T-helper 2 cell treated with Interferon-gamma antibody and Interleukin-4, amounts not matched to agents 5 μg/mL and 100 μg/mL, for 36 hours (primary cell): ENCODE measurements around the gene TBC1D16.
"Not testable (repeated sequence)": the region's sequence is repeated elsewhere in the genome, so short reads cannot be mapped to it uniquely, and the experiment has no call there.

Experiments used
- DNase-seq: peaks from one replicate; pipeline ENCODE4 v3.0.0; 2021; ENCODE audit warnings: low spot score
- H3K27ac Mint-ChIP-seq: one replicate; pipeline ENCODE4 v1.8.0; 2021; ENCODE audit warnings: mild to moderate bottlenecking, mixed read lengths
- H3K27me3 Mint-ChIP-seq: one replicate; pipeline ENCODE4 v1.8.0; 2021; ENCODE audit warnings: low read depth, mixed read lengths
- H3K36me3 Mint-ChIP-seq: one replicate; pipeline ENCODE4 v1.8.0; 2021; ENCODE audit warnings: low read depth, mixed read lengths
- H3K4me1 Mint-ChIP-seq: one replicate; pipeline ENCODE4 v1.8.0; 2021; ENCODE audit warnings: low read depth, mixed read lengths
- H3K4me3 Mint-ChIP-seq: one replicate; pipeline ENCODE4 v1.8.0; 2022; ENCODE audit warnings: mild to moderate bottlenecking, moderate library complexity, mixed read lengths
- H3K9me3 Mint-ChIP-seq: one replicate; pipeline ENCODE4 v1.8.0; 2021; ENCODE audit warnings: mixed read lengths

The TBC1D16 gene

DNA sequence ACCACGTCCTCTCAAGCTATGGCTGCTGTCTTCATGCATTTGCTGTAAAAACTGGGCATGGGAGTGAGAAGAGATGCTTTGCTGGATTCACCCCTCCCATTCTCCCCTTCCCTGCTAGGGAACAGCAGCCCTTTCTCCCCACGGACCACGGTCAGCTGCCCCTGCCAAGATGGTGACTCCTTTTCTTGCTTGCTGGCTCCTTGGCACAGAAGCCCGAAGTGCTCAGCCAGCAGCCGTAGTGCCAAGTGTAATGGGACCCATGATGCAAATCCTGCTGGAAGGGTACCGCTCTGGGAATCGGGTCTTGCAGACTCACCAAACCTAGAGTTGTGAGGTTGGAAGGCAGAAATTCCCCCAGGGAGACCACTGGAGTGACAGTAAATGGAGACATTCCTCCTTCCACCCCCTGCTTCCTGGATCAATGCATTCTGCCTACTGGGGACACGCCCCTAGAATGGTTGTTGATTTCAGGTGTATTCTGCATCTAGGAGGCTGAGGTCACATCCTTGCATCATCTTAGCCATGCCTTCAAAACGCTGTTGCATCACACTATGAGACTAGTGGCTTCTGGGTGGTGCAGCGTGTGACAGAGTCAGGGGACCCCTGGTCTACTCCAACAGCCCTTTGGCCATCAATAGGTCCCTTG lies 133.4 kb downstream of the TBC1D16 start:
- Mint-ChIP-seq H3K4me3 (no peak overlapping the region), H3K27ac (no peak overlapping the region), H3K4me1 (no peaks in the 10 kb centered on the region), H3K9me3 (no peaks in the 10 kb centered on the region), H3K36me3 (no peaks in the 10 kb centered on the region), H3K27me3 (peaks cover 2% of the 10 kb centered on the region)
- DNase-seq: no peak

DNA sequence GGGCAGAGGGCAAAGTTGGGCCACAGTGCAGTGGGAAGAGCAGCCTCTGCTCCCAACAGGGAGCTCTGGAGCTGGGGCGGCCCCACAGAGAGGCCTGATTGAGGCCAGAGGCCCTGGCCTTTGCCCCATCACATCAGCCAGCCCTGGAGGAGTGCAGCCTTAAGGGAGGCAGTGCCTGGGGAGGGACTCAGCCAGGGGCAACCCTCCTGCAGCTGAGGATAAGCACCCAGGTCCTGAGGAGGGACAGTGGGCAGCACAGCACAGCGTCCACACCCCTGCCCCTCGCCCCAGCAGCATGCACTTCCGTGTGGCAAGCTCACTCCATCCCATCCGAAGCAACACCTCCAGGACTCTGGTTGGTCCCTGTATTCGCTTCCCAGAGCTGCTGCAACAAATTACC lies 134.5 kb downstream of the TBC1D16 start:
- Mint-ChIP-seq H3K27me3 (peaks cover 4% of the 10 kb centered on the region), H3K4me3 (no peak overlapping the region), H3K9me3 (no peaks in the 10 kb centered on the region), H3K36me3 (no peaks in the 10 kb centered on the region), H3K4me1 (no peaks in the 10 kb centered on the region), H3K27ac (no peak overlapping the region)
- DNase-seq: no peak

DNA sequence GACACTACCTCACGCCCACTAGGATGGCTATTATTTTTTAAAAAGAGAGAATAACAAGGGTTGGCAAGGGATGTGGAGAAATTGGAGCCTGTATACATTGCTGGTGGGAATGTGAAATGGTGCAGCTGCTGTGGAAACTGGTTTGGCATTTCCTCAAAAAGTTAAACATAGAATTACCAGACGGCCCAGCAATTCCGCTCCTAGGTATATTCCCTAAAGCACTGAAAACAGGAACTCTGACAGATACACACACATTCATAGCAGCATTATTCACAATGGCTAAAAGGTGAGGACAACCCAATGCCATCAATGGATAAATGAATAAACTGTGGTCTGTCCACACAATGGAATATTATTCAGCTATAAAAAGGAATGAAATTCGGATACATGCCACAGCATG lies 136.1 kb downstream of the TBC1D16 start:
- H3K4me3 Mint-ChIP-seq: no peak overlapping the region
- no peak overlapping the region for H3K27ac Mint-ChIP-seq
- H3K27me3 Mint-ChIP-seq: peaks cover 4% of the 10 kb centered on the region
- no peaks in the 10 kb centered on the region for H3K36me3 Mint-ChIP-seq
- DNase-seq: no peak
- no peaks in the 10 kb centered on the region for H3K4me1 Mint-ChIP-seq
- no peaks in the 10 kb centered on the region for H3K9me3 Mint-ChIP-seq

- no peak overlapping the region for H3K27ac Mint-ChIP-seq
- H3K4me1 Mint-ChIP-seq: no peaks in the 10 kb centered on the region
- no peaks in the 10 kb centered on the region for H3K9me3 Mint-ChIP-seq
- H3K36me3 Mint-ChIP-seq: no peaks in the 10 kb centered on the region
- no peak for DNase-seq
- H3K27me3 Mint-ChIP-seq: peaks cover 4% of the 10 kb centered on the region
- no peak overlapping the region for H3K4me3 Mint-ChIP-seq
These were observed 138.2 kb downstream of the TBC1D16 start for GRCh38 chr17:79897243-79898063.

DNA sequence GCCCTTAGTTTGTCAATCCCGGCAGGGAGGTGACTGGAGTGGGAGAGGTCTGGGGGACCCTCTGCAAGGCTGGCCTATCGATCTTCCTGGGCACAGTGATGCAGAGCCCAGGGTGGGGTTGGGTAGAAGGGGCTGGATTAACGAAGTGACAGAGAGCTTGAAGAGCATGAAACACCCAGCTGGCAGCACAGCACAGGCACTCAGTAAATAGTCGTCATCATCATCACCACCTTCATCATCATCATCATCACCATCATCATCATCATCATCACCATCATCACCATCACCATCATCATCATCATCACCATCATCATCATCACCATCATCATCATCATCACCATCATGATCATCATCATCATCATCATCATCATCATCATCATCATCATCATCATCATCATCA lies 142.2 kb downstream of the TBC1D16 start:
- H3K36me3 Mint-ChIP-seq, H3K27me3 Mint-ChIP-seq, DNase-seq, H3K27ac Mint-ChIP-seq, H3K4me1 Mint-ChIP-seq, H3K4me3 Mint-ChIP-seq, H3K9me3 Mint-ChIP-seq: not testable (repeated sequence)

- no peak overlapping the region for H3K4me3 Mint-ChIP-seq
- peaks cover 6% of the 10 kb centered on the region for H3K27me3 Mint-ChIP-seq
- H3K27ac Mint-ChIP-seq: no peak overlapping the region
- no peaks in the 10 kb centered on the region for H3K9me3 Mint-ChIP-seq
- no peaks in the 10 kb centered on the region for H3K36me3 Mint-ChIP-seq
- no peak for DNase-seq
- H3K4me1 Mint-ChIP-seq: no peaks in the 10 kb centered on the region
These were observed 143.0 kb downstream of the TBC1D16 start for GRCh38 chr17:79892457-79893241.

- Mint-ChIP-seq H3K27me3 (peaks cover 5% of the 10 kb centered on the region), H3K9me3 (no peaks in the 10 kb centered on the region), H3K27ac (no peak overlapping the region), H3K36me3 (no peaks in the 10 kb centered on the region), H3K4me1 (no peaks in the 10 kb centered on the region), H3K4me3 (no peak overlapping the region)
- no peak for DNase-seq
These were observed 144.4 kb downstream of the TBC1D16 start for GRCh38 chr17:79891113-79891730.

GRCh38 chr17:79890706-79891105 lies 145.0 kb downstream of the TBC1D16 start:
- no peaks in the 10 kb centered on the region for H3K36me3 Mint-ChIP-seq
- peaks cover 5% of the 10 kb centered on the region for H3K27me3 Mint-ChIP-seq
- no peak overlapping the region for H3K4me3 Mint-ChIP-seq
- H3K9me3 Mint-ChIP-seq: no peaks in the 10 kb centered on the region
- no peak for DNase-seq
- H3K4me1 Mint-ChIP-seq: no peaks in the 10 kb centered on the region
- no peak overlapping the region for H3K27ac Mint-ChIP-seq

DNA sequence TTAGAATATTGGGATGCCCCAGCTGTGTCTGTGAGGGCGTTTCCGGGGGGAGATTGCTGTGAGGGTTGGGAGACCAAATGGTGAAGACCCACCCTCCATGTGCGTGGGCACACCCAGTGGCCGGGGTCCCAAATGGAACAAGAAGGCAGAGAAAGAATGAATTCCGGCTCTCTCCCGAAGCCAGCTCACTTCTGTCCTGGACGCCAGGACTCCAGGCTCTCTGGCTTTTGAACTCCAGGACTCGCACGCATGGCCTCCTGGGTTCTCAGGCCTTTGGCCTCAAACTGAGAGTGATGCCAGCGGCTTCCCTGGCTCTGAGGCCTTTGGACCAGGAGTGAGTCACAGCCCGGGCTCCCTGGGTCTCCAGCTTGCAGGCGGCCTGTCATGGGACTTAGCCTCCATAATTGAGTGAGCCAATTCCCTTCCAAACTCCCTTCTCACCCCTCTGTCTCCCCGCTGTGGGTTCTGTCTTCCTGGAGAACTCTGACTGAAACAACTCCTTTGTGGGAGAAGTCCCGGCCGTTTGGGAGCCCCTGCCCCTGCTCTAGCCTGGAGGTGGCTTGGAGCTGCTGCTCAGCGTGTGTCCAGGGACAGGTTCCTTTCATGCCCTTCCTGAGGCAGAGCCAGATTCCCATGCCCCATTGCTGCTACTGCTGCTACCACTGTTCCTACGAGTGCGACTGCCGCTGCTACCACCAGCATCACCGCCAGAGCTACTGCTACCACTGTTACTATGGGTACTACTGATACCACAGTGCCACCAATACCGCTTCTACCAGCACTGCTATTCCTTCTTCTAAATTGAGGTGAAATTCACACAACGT lies 146.6 kb downstream of the TBC1D16 start:
- Mint-ChIP-seq H3K4me3 (no peak overlapping the region), H3K27ac (no peak overlapping the region), H3K27me3 (peaks cover 6% of the 10 kb centered on the region), H3K9me3 (no peaks in the 10 kb centered on the region), H3K4me1 (no peaks in the 10 kb centered on the region), H3K36me3 (no peaks in the 10 kb centered on the region)
- no peak for DNase-seq

- Mint-ChIP-seq H3K4me3 (no peak overlapping the region), H3K27ac (no peak overlapping the region), H3K4me1 (no peaks in the 10 kb centered on the region), H3K9me3 (no peaks in the 10 kb centered on the region), H3K27me3 (peaks cover 8% of the 10 kb centered on the region), H3K36me3 (no peaks in the 10 kb centered on the region)
- no peak for DNase-seq
These were observed 147.6 kb downstream of the TBC1D16 start for GRCh38 chr17:79888009-79888540.

DNA sequence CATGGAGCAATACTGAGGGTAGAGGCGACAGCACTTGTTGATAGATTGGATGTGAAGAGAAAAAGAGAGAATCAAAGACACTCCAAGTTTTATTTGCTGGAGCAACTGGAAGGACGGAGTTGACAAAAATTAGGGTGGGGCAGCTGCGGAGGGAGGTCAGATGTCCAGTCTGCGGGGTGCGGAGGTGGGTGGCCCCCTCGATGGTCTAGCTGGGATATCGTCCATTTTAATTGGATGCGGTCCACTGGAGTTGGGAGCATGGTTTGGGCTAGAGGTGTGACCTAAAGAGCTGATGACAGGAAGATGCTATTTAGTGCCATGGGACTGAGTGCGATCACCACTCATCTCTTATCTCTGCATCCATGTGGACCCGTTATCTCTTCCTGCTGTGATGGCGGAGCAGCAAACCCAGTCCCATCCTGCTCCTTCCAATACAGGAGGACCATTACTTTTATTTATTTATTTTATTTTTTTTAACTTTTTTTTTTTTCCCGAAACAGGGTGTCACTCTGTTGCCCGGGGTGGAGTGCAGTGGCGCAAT lies 148.2 kb downstream of the TBC1D16 start:
- Mint-ChIP-seq H3K27ac (no peak overlapping the region), H3K4me3 (no peak overlapping the region), H3K9me3 (no peaks in the 10 kb centered on the region), H3K36me3 (no peaks in the 10 kb centered on the region), H3K4me1 (no peaks in the 10 kb centered on the region), H3K27me3 (peaks cover 12% of the 10 kb centered on the region)
- no peak for DNase-seq

- no peak overlapping the region for H3K4me3 Mint-ChIP-seq
- no peaks in the 10 kb centered on the region for H3K36me3 Mint-ChIP-seq
- H3K27ac Mint-ChIP-seq: no peak overlapping the region
- no peaks in the 10 kb centered on the region for H3K9me3 Mint-ChIP-seq
- no peak for DNase-seq
- H3K27me3 Mint-ChIP-seq: peaks cover 21% of the 10 kb centered on the region
- no peaks in the 10 kb centered on the region for H3K4me1 Mint-ChIP-seq
These were observed 152.5 kb downstream of the TBC1D16 start for GRCh38 chr17:79883202-79883601.
